HG03095 (cell line): ENCODE data around the gene BRCA1.
"Not testable (repeated sequence)": the region's sequence is repeated elsewhere in the genome, so short reads cannot be mapped to it uniquely, and the experiment has no call there.

ENCODE experiments used
- ATAC-seq: cut with Tn5 transposase; IDR thresholded peaks from one replicate; pipeline ENCODE4 v1.9.1; 2021; ENCODE audit warnings: moderate library complexity; ENCODE audit not compliant: unreplicated experiment

Gene BRCA1

GRCh38 chr17:43070257-43070656, 54.9 kb downstream of the BRCA1 start:
- ATAC-seq: no peak

GRCh38 chr17:43069368-43069898, 55.7 kb downstream of the BRCA1 start:
- ATAC-seq: no peak

- no peak for ATAC-seq
These were observed 56.4 kb downstream of the BRCA1 start for GRCh38 chr17:43068570-43069367.

GRCh38 chr17:43062984-43063638, 62.1 kb downstream of the BRCA1 start:
- ATAC-seq: no peak

- no peak for ATAC-seq
These were observed 69.1 kb downstream of the BRCA1 start for GRCh38 chr17:43056051-43056450.

- ATAC-seq: not testable (repeated sequence)
These were observed 72.2 kb downstream of the BRCA1 start for GRCh38 chr17:43053008-43053407.

GRCh38 chr17:43051969-43052368, 73.2 kb downstream of the BRCA1 start:
- no peak for ATAC-seq

GRCh38 chr17:43044024-43044423, 81.1 kb downstream of the BRCA1 start:
- ATAC-seq: no peak

GRCh38 chr17:43043307-43043706, 81.9 kb downstream of the BRCA1 start:
- ATAC-seq: no peak

GRCh38 chr17:43042025-43042628, 83.0 kb downstream of the BRCA1 start:
- no peak for ATAC-seq

GRCh38 chr17:43040655-43041054, 84.5 kb downstream of the BRCA1 start:
- no peak for ATAC-seq

- ATAC-seq: no peak
These were observed 85.5 kb downstream of the BRCA1 start for GRCh38 chr17:43039646-43040045.

GRCh38 chr17:43034894-43035293, 90.3 kb downstream of the BRCA1 start:
- ATAC-seq: no peak

- ATAC-seq: no peak
These were observed 90.9 kb downstream of the BRCA1 start for GRCh38 chr17:43033948-43034881.

GRCh38 chr17:43031666-43032065, 93.5 kb downstream of the BRCA1 start:
- no peak for ATAC-seq

- no peak for ATAC-seq
These were observed 94.9 kb downstream of the BRCA1 start for GRCh38 chr17:43030137-43030767.

- ATAC-seq: no peak
These were observed 96.8 kb downstream of the BRCA1 start for GRCh38 chr17:43028221-43028861.

GRCh38 chr17:43027091-43028032, 97.8 kb downstream of the BRCA1 start:
- no peak for ATAC-seq

- ATAC-seq: no peak
These were observed 98.6 kb downstream of the BRCA1 start for GRCh38 chr17:43026595-43026994.
